Prostate gland (tissue), 2 donors: ENCODE results near the gene HOXC12. TPM values are rescaled to one million over a fixed set of nuclear protein-coding genes. Genes with fewer than 3 reads are reported as not detected.

Experiments
- DNase-seq: peaks from one replicate; pipeline ENCODE4 v3.0.0-alpha.2; 2019; ENCODE audit warnings: low spot score
- H3K27ac ChIP-seq, 2 donors: fragments of 200-600 bp; sonication (generic); 2 replicates each; pipeline ENCODE4 v1.5.1; 2017 to 2019
- H3K27me3 ChIP-seq: fragments of 200-600 bp; sonication (generic); replicated peaks from 2 replicates; pipeline ENCODE4 v1.5.1; 2019; ENCODE audit not compliant: insufficient read depth
- H3K36me3 ChIP-seq, 2 donors: fragments of 200-600 bp; sonication (generic); 1 replicate in 1 of 2; 2 replicates in 1 of 2; pipeline versions ENCODE4 v1.5.1 to v1.8.1; 2017 to 2019
- H3K4me1 ChIP-seq: fragments of 200-600 bp; sonication (generic); replicated peaks from 2 replicates; pipeline ENCODE4 v1.5.1; 2019
- H3K4me3 ChIP-seq, 2 donors: fragments of 200-600 bp; sonication (generic); 2 replicates each; pipeline ENCODE4 v1.5.1; 2017 to 2019
- H3K9me3 ChIP-seq: fragments of 200-600 bp; sonication (generic); 2 replicates; pipeline ENCODE4 v1.5.1; 2017
- POLR2A ChIP-seq: fragments of 450-650 bp; IDR thresholded peaks from one replicate; pipeline ENCODE4 v1.6.1; 2016; ENCODE audit warnings: antibody characterized with exemption, mild to moderate bottlenecking
- POLR2AphosphoS5 ChIP-seq: sonication (generic); formaldehyde crosslinking; IDR thresholded peaks from one replicate; pipeline ENCODE4 v1.6.1; 2017; ENCODE audit warnings: antibody characterized with exemption
- WGBS: methylation state at CpG from one replicate; pipeline ENCODE4 v1.1.5; 2018; 5-methylcytosine and 5-hydroxymethylcytosine counted together
- intact Hi-C: fragments of 100-400 bp; cut with DNase I; formaldehyde crosslinking; loops from one replicate; pipeline ENCODE4 v1.14.2; 2022
- total RNA-seq, 2 donors: library from RNA; depleted of rRNA; stranded (reverse); fragments of >200 nt; gene quantifications; one replicate each; pipeline ENCODE4 v1.1.0, GENCODE V29; 2016
- TF ChIP-seq, protein P1 (sequence below), 4 experiments: fragments of 200-600 bp in 2 of 4; fragments of 450-650 bp in 2 of 4; sonication (generic) in 2 of 4; IDR thresholded peaks; 1 replicate in 3 of 4; 2 replicates in 1 of 4; pipeline ENCODE4 v1.5.1; 2016 to 2019; ENCODE audit warnings: antibody characterized with exemption in 4 of 4, mild to moderate bottlenecking in 2 of 4, moderate library complexity in 2 of 4

HOXC12 gene
- total RNA-seq, 2 donors from 2014 or later = not detected

DNA sequence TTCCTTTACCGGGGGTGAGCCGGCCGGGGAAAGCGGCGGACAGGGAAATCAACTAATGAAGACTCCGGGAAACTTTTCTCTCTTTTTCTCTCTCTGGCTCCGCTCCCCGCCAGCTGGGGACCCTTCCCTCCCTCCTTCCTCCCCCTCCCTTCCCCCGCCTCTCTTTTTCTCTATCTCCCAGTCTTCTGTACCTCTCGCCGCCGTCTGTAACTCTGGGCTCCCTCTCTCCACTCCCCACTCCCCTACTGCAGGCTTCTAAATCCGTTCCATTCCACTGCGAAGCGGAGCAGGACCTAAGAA is 11.3 kb downstream of the HOXC12 start:
- no peaks in the 10 kb centered on the region for H3K9me3 ChIP-seq
- H3K36me3 ChIP-seq = no peaks in the 10 kb centered on the region
- no peak overlapping the region for H3K27ac ChIP-seq
- TF ChIP-seq, protein P1, sequence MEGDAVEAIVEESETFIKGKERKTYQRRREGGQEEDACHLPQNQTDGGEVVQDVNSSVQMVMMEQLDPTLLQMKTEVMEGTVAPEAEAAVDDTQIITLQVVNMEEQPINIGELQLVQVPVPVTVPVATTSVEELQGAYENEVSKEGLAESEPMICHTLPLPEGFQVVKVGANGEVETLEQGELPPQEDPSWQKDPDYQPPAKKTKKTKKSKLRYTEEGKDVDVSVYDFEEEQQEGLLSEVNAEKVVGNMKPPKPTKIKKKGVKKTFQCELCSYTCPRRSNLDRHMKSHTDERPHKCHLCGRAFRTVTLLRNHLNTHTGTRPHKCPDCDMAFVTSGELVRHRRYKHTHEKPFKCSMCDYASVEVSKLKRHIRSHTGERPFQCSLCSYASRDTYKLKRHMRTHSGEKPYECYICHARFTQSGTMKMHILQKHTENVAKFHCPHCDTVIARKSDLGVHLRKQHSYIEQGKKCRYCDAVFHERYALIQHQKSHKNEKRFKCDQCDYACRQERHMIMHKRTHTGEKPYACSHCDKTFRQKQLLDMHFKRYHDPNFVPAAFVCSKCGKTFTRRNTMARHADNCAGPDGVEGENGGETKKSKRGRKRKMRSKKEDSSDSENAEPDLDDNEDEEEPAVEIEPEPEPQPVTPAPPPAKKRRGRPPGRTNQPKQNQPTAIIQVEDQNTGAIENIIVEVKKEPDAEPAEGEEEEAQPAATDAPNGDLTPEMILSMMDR (IDR thresholded peaks at IDR 0.05) = no peak
- TF ChIP-seq POLR2A (no peak), POLR2AphosphoS5 (no peak)
- 8% methylated on average over 15 of the region's 15 CpGs for WGBS
- peaks cover 53% of the 10 kb centered on the region for H3K27me3 ChIP-seq
- no peaks in the 10 kb centered on the region for H3K4me1 ChIP-seq
- intact Hi-C loops = no loop called here
- H3K4me3 ChIP-seq = no peak overlapping the region
- no peak for DNase-seq

DNA sequence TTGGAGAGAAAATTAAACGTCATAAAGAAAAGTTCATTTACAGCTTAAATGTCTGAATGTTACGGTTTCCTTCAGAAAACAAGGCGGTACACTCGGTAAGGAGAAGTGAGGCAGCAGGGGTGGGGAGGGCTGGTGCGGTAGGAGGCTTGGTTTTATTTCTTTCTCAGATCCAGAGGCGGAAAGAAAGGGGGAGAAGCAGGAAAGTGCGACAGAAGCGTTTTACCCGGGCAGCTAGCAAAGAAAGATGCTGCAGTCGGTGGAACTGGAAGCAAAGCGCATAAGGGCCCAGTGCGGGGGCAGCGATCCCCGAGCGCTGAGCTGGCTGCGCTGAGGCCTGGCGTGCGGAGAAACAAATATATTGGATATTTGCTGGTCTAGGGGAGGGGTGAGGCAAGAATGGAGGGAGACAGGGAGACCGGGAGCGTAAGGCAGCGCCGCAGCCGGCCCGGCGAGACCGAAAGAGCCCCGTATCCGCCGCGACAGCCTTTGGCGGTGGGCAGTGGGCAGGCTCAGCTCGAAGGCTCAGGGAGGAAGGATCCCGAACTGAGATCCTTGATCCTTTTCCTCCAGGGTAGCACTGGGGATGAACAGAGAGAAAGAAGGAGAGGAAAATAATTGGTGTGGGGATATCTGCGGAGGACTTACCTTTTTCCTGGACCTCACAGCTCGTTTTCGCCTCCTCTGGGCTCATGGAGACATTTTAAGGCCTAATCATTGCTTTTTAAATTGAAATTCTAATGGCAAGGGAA is 11.9 kb downstream of the HOXC12 start:
- H3K27ac ChIP-seq = no peak overlapping the region
- 36% methylated on average over 36 of the region's 36 CpGs for WGBS
- no peaks in the 10 kb centered on the region for H3K9me3 ChIP-seq
- no peaks in the 10 kb centered on the region for H3K36me3 ChIP-seq
- DNase-seq = no peak
- no peaks in the 10 kb centered on the region for H3K4me1 ChIP-seq
- TF ChIP-seq POLR2A (no peak), POLR2AphosphoS5 (no peak)
- TF ChIP-seq, protein P1 (IDR thresholded peaks at IDR 0.05) = no peak
- peaks cover 53% of the 10 kb centered on the region for H3K27me3 ChIP-seq
- intact Hi-C loops = no loop called here
- no peak overlapping the region for H3K4me3 ChIP-seq

DNA sequence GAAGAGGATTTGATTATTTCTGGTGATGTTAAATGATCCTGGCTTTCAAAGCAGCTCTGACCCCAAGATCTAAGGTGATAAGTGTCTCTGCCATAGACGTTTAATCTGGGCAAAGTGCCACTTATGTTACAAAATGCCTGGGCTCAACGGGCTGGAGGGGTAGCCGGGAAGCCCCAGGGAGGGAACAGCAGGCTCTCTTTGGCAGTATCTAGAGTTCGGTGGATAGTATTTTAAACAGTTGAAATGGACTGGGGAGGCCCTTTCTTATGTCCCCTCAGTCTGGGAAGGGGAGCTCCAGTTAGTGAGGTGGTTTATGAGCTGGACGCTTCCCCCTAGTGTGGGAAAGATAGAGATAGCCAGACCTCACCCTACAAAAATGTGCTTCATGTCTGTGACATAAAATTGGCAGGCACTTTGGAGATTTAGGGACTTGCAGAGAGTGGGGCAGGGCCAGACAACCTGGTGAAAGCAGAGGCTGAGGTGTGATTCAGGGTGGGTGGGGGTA is 12.8 kb downstream of the HOXC12 start:
- DNase-seq = no peak
- peaks cover 60% of the 10 kb centered on the region for H3K27me3 ChIP-seq
- 32% methylated on average over 5 of the region's 5 CpGs for WGBS
- H3K9me3 ChIP-seq = no peaks in the 10 kb centered on the region
- H3K27ac ChIP-seq = no peak overlapping the region
- no peaks in the 10 kb centered on the region for H3K36me3 ChIP-seq
- intact Hi-C loops = no loop called here
- no peak for TF ChIP-seq POLR2AphosphoS5
- TF ChIP-seq, protein P1 (IDR thresholded peaks at IDR 0.05) = no peak
- no peak for TF ChIP-seq POLR2A
- no peak overlapping the region for H3K4me3 ChIP-seq
- no peaks in the 10 kb centered on the region for H3K4me1 ChIP-seq

DNA sequence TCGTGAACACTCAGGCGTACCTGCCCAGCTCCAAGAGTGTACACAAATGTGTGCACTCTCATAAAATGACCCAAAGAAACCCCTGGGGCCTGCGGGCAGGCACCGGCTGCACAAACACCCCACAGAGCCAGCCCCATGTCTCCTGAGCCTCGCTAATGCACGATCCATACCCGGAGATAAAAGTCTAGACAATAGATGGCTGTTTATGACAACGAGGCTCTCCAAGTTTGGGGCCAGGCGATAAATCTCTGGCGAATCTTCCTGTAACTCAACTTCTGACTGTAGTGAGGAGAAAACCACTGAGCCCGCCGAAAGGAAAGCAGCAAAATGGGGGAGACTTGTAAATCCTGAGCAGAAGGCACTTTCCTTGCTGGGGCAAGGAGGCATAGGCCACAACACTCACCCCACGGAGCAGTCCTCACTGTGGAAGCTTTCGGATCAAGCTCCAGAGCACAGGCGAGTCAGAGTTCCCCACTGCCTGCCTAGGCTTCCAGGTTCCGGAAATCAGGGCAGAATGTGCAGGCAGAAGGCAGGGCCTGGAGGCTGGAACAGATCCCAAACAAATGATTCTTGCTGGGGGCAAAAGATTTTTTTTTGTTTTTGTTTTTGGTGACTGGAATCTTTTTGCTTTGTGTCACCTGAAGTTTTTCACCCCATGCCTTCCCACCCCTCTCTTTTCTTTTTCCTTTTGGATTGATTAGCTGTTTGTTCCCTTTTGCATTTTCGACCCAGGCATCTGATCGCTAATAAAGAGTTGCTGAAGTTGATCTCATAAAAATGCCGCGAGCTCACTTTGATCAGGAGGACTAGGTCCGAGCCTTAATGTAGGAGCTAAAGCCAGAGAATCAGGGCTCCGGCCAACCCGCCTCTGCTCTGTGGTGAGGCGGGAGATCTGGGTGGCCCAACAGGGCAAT is 13.8 kb downstream of the HOXC12 start:
- no peak for DNase-seq
- Histone ChIP-seq H3K4me1 (no peaks in the 10 kb centered on the region), H3K27ac (no peak overlapping the region), H3K9me3 (no peaks in the 10 kb centered on the region), H3K4me3 (no peak overlapping the region), H3K36me3 (no peaks in the 10 kb centered on the region), H3K27me3 (peaks cover 60% of the 10 kb centered on the region)
- 29% methylated on average over 24 of the region's 24 CpGs for WGBS
- intact Hi-C loops = no loop called here
- TF ChIP-seq POLR2A (no peak), POLR2AphosphoS5 (no peak)
- TF ChIP-seq, protein P1 (IDR thresholded peaks at IDR 0.05) = no peak
